MM.1S (cell line): ENCODE data around the gene TEX9.
A peak's percentile ranks its signal among the peaks of the same experiment; 100 is the strongest.

Experiments
- DNase-seq: peaks from one replicate; pipeline ENCODE4 v3.0.0-alpha.2; 2015
- H2AFZ ChIP-seq: fragments of 300-600 bp; sonication (generic); 2 replicates; pipeline ENCODE4 v1.6.0; 2016; ENCODE audit warnings: antibody characterized with exemption, low read length
- H3F3A ChIP-seq: fragments of 300-600 bp; sonication (generic); 2 replicates; pipeline ENCODE4 v1.6.1; 2016; ENCODE audit warnings: mild to moderate bottlenecking, antibody characterized with exemption, low read length, moderate library complexity, mixed read lengths; ENCODE audit not compliant: insufficient read depth
- H3K27ac ChIP-seq: fragments of 300-600 bp; sonication (generic); 2 replicates; pipeline ENCODE4 v1.5.1; 2016; ENCODE audit warnings: mild to moderate bottlenecking, low read length
- H3K27me3 ChIP-seq: fragments of 300-600 bp; sonication (generic); replicated peaks from 2 replicates; pipeline ENCODE4 v1.6.0; 2016; ENCODE audit warnings: low read length; ENCODE audit not compliant: insufficient read depth
- H3K36me3 ChIP-seq: fragments of 300-600 bp; sonication (generic); replicated peaks from 2 replicates; pipeline ENCODE4 v1.6.1; 2016; ENCODE audit warnings: mild to moderate bottlenecking, low read length, mixed read lengths; ENCODE audit not compliant: insufficient read depth
- H3K4me1 ChIP-seq: fragments of 300-600 bp; sonication (generic); 2 replicates; pipeline ENCODE4 v1.6.1; 2016; ENCODE audit warnings: low read length, mixed read lengths
- H3K4me2 ChIP-seq: fragments of 300-600 bp; sonication (generic); 2 replicates; pipeline ENCODE4 v1.6.0; 2016; ENCODE audit warnings: low read depth, low read length
- H3K4me3 ChIP-seq: fragments of 300-600 bp; sonication (generic); 2 replicates; pipeline ENCODE4 v1.5.1; 2016; ENCODE audit warnings: low read length, mixed read lengths
- H3K79me2 ChIP-seq: fragments of 300-600 bp; sonication (generic); 2 replicates; pipeline ENCODE4 v1.6.1; 2016; ENCODE audit warnings: mixed run types, low read length, mixed read lengths
- H3K9ac ChIP-seq: fragments of 300-600 bp; sonication (generic); 2 replicates; pipeline ENCODE4 v1.6.1; 2016; ENCODE audit warnings: low read length, mixed read lengths
- H3K9me2 ChIP-seq: fragments of 300-600 bp; sonication (generic); replicated peaks from 2 replicates; pipeline ENCODE4 v1.6.1; 2016; ENCODE audit warnings: mild to moderate bottlenecking, low read length, mixed read lengths; ENCODE audit not compliant: insufficient read depth
- H3K9me3 ChIP-seq: fragments of 300-600 bp; sonication (generic); replicated peaks from 2 replicates; pipeline ENCODE4 v1.6.1; 2016; ENCODE audit warnings: mild to moderate bottlenecking, low read length, mixed read lengths; ENCODE audit not compliant: insufficient read depth
- H4K20me1 ChIP-seq: fragments of 300-600 bp; sonication (generic); 2 replicates; pipeline ENCODE4 v1.6.1; 2016; ENCODE audit warnings: mild to moderate bottlenecking, low read length, moderate library complexity, mixed read lengths; ENCODE audit not compliant: insufficient read depth
- CTCF ChIP-seq: fragments of 300-600 bp; sonication (generic); IDR thresholded peaks from 2 replicates; pipeline ENCODE4 v1.5.1; 2016; ENCODE audit warnings: antibody characterized with exemption, low read length, mixed read lengths
- EZH2 ChIP-seq: fragments of 300-600 bp; sonication (generic); optimal IDR thresholded peaks from 2 replicates; pipeline ENCODE3; 2017; ENCODE audit warnings: low read depth, mild to moderate bottlenecking, antibody characterized with exemption, low read length, mixed read lengths
- EZH2phosphoT487 ChIP-seq: fragments of 300-600 bp; sonication (generic); IDR thresholded peaks from 2 replicates; pipeline ENCODE4 v1.6.1; 2018; ENCODE audit warnings: antibody characterized with exemption, low read length

The TEX9 gene

GRCh38 chr15:56322444-56322843, 42.8 kb upstream of the TEX9 start:
- no peaks in the 10 kb centered on the region for H3K9me3 ChIP-seq
- H3K9ac ChIP-seq, result no peak overlapping the region
- H2AFZ ChIP-seq, result no peak overlapping the region
- H3K36me3 ChIP-seq, result no peaks in the 10 kb centered on the region
- TF ChIP-seq EZH2phosphoT487, result no peak
- no peak for TF ChIP-seq EZH2
- TF ChIP-seq CTCF, result no peak
- H3K27ac ChIP-seq, result no peak overlapping the region
- no peaks in the 10 kb centered on the region for H4K20me1 ChIP-seq
- no peaks in the 10 kb centered on the region for H3K27me3 ChIP-seq
- no peak for DNase-seq
- H3K9me2 ChIP-seq, result no peaks in the 10 kb centered on the region
- no peaks in the 10 kb centered on the region for H3K79me2 ChIP-seq
- no peaks in the 10 kb centered on the region for H3F3A ChIP-seq
- H3K4me2 ChIP-seq, result no peak overlapping the region
- no peaks in the 10 kb centered on the region for H3K4me1 ChIP-seq
- H3K4me3 ChIP-seq, result no peak overlapping the region

DNA sequence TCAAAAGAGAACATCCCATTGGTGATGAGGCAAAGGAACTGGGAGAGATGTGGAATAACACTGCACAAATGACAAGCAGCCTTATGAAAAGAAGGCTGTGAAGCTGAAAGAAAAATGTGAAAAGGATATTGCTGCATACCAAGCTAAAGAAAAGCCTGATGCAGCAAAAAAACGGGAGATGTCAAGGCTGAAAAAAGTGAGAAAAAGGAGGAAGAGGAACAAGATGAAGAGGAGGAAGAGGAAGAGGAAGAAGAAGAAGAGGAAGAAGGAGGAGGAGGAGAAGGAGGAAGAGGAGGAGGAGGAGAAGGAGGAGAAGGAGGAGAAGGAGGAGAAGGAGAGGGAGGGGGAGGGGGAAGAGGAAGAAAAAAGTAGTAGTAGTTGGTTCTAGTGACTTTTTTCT, 41.8 kb upstream of the TEX9 start:
- H4K20me1 ChIP-seq, result no peaks in the 10 kb centered on the region
- no peak for TF ChIP-seq CTCF
- no peak for TF ChIP-seq EZH2
- TF ChIP-seq EZH2phosphoT487, result no peak
- no peaks in the 10 kb centered on the region for H3F3A ChIP-seq
- no peaks in the 10 kb centered on the region for H3K4me1 ChIP-seq
- H3K4me2 ChIP-seq, result no peak overlapping the region
- no peaks in the 10 kb centered on the region for H3K27me3 ChIP-seq
- no peaks in the 10 kb centered on the region for H3K9me3 ChIP-seq
- H2AFZ ChIP-seq, result peak overlapping the region; percentile 43
- DNase-seq, result no peak
- no peaks in the 10 kb centered on the region for H3K9me2 ChIP-seq
- H3K4me3 ChIP-seq, result no peak overlapping the region
- H3K79me2 ChIP-seq, result no peaks in the 10 kb centered on the region
- H3K36me3 ChIP-seq, result no peaks in the 10 kb centered on the region
- H3K27ac ChIP-seq, result no peak overlapping the region
- H3K9ac ChIP-seq, result no peak overlapping the region

- no peaks in the 10 kb centered on the region for H3K4me1 ChIP-seq
- no peaks in the 10 kb centered on the region for H3K36me3 ChIP-seq
- no peaks in the 10 kb centered on the region for H3K9me2 ChIP-seq
- no peaks in the 10 kb centered on the region for H3K27me3 ChIP-seq
- no peaks in the 10 kb centered on the region for H4K20me1 ChIP-seq
- H2AFZ ChIP-seq, result no peak overlapping the region
- H3K4me2 ChIP-seq, result no peak overlapping the region
- no peaks in the 10 kb centered on the region for H3K9me3 ChIP-seq
- TF ChIP-seq EZH2phosphoT487 (no peak), CTCF (no peak), EZH2 (no peak)
- no peak overlapping the region for H3K9ac ChIP-seq
- H3F3A ChIP-seq, result no peaks in the 10 kb centered on the region
- no peaks in the 10 kb centered on the region for H3K79me2 ChIP-seq
- no peak overlapping the region for H3K4me3 ChIP-seq
- no peak overlapping the region for H3K27ac ChIP-seq
- DNase-seq, result no peak
Measured at GRCh38 chr15:56325186-56325585, 40.0 kb upstream of the TEX9 start.
